Measurements from ENCODE around the gene TATDN3.
"Not testable (repeated sequence)": the region's sequence is repeated elsewhere in the genome, so short reads cannot be mapped to it uniquely, and the experiment has no call there.

The TATDN3 gene

GRCh38 chr1:212777151-212777550 is 14.5 kb upstream of the TATDN3 start:
- no peak overlapping the region for H3K9ac ChIP-seq (ENCODE audit: low read length in 2 of 2)
- no peaks in the 10 kb centered on the region for H3K4me1 ChIP-seq (ENCODE audit: control insufficient read depth, insufficient read depth, low read length)
- H3K27me3 ChIP-seq (ENCODE audit: control insufficient read depth in 1 of 2, insufficient read depth in 2 of 2, low read length in 2 of 2), result no peaks in the 10 kb centered on the region
- H3K27ac ChIP-seq (ENCODE audit: low read length), result no peak overlapping the region
- no peak overlapping the region for H3K4me3 ChIP-seq (ENCODE audit: low read length in 2 of 2)
- H3K9me3 ChIP-seq (ENCODE audit: control insufficient read depth in 2 of 2, low read length in 2 of 2), result no peaks in the 10 kb centered on the region
- H3K36me3 ChIP-seq (ENCODE audit: control insufficient read depth in 2 of 2, insufficient read depth in 2 of 2, low read length in 2 of 2), result peaks cover 2% of the 10 kb centered on the region in 2 donors

- H3K9ac ChIP-seq (ENCODE audit: low read length in 2 of 2); H3K9me3 ChIP-seq (ENCODE audit: control insufficient read depth in 2 of 2, low read length in 2 of 2); H3K27ac ChIP-seq (ENCODE audit: low read length); H3K27me3 ChIP-seq (ENCODE audit: control insufficient read depth in 1 of 2, insufficient read depth in 2 of 2, low read length in 2 of 2); H3K4me1 ChIP-seq (ENCODE audit: control insufficient read depth, insufficient read depth, low read length); H3K4me3 ChIP-seq (ENCODE audit: low read length in 2 of 2): not testable (repeated sequence)
- peaks cover 10 to 14% of the 10 kb centered on the region in 2 donors for H3K36me3 ChIP-seq (ENCODE audit: control insufficient read depth in 2 of 2, insufficient read depth in 2 of 2, low read length in 2 of 2)
Observed at GRCh38 chr1:212779086-212779485, 12.6 kb upstream of the TATDN3 start.

- Histone ChIP-seq H3K4me1 (ENCODE audit: control insufficient read depth, insufficient read depth, low read length) (no peaks in the 10 kb centered on the region), H3K36me3 (ENCODE audit: control insufficient read depth in 2 of 2, insufficient read depth in 2 of 2, low read length in 2 of 2) (peaks cover 10 to 17% of the 10 kb centered on the region in 2 donors), H3K9ac (ENCODE audit: low read length in 2 of 2) (no peak overlapping the region), H3K9me3 (ENCODE audit: control insufficient read depth in 2 of 2, low read length in 2 of 2) (no peaks in the 10 kb centered on the region), H3K4me3 (ENCODE audit: low read length in 2 of 2) (no peak overlapping the region), H3K27me3 (ENCODE audit: control insufficient read depth in 1 of 2, insufficient read depth in 2 of 2, low read length in 2 of 2) (no peaks in the 10 kb centered on the region), H3K27ac (ENCODE audit: low read length) (no peak overlapping the region)
Observed at GRCh38 chr1:212780759-212781158, 10.9 kb upstream of the TATDN3 start.

- Histone ChIP-seq H3K36me3 (ENCODE audit: control insufficient read depth in 2 of 2, insufficient read depth in 2 of 2, low read length in 2 of 2) (peaks cover 10 to 17% of the 10 kb centered on the region in 2 donors), H3K4me1 (ENCODE audit: control insufficient read depth, insufficient read depth, low read length) (no peaks in the 10 kb centered on the region)
Observed at GRCh38 chr1:212781225-212781624, 10.5 kb upstream of the TATDN3 start.

GRCh38 chr1:212782422-212783154 is 9.1 kb upstream of the TATDN3 start:
- Histone ChIP-seq H3K36me3 (ENCODE audit: control insufficient read depth in 2 of 2, insufficient read depth in 2 of 2, low read length in 2 of 2) (peaks cover 10 to 24% of the 10 kb centered on the region in 2 donors), H3K27me3 (ENCODE audit: control insufficient read depth in 1 of 2, insufficient read depth in 2 of 2, low read length in 2 of 2) (no peaks in the 10 kb centered on the region)

More at GRCh38 chr1:212781225-212781624, 10.5 kb upstream of the TATDN3 start:
- Histone ChIP-seq H3K9ac (ENCODE audit: low read length in 2 of 2) (no peak overlapping the region), H3K27me3 (ENCODE audit: control insufficient read depth in 1 of 2, insufficient read depth in 2 of 2, low read length in 2 of 2) (no peaks in the 10 kb centered on the region), H3K4me3 (ENCODE audit: low read length in 2 of 2) (no peak overlapping the region), H3K9me3 (ENCODE audit: control insufficient read depth in 2 of 2, low read length in 2 of 2) (no peaks in the 10 kb centered on the region), H3K27ac (ENCODE audit: low read length) (no peak overlapping the region)

GRCh38 chr1:212783976-212784375 is 7.7 kb upstream of the TATDN3 start:
- H3K36me3 ChIP-seq (ENCODE audit: control insufficient read depth in 2 of 2, insufficient read depth in 2 of 2, low read length in 2 of 2), result peaks cover 8 to 24% of the 10 kb centered on the region in 2 donors

More at GRCh38 chr1:212782422-212783154, 9.1 kb upstream of the TATDN3 start:
- no peaks in the 10 kb centered on the region for H3K4me1 ChIP-seq (ENCODE audit: control insufficient read depth, insufficient read depth, low read length)
- H3K9ac ChIP-seq (ENCODE audit: low read length in 2 of 2), result no peak overlapping the region
- H3K9me3 ChIP-seq (ENCODE audit: control insufficient read depth in 2 of 2, low read length in 2 of 2), result no peaks in the 10 kb centered on the region
- H3K4me3 ChIP-seq (ENCODE audit: low read length in 2 of 2), result no peak overlapping the region
- H3K27ac ChIP-seq (ENCODE audit: low read length), result no peak overlapping the region

GRCh38 chr1:212785871-212786270 is 5.8 kb upstream of the TATDN3 start:
- H3K27ac ChIP-seq (ENCODE audit: low read length), result no peak overlapping the region
- peaks cover 8 to 24% of the 10 kb centered on the region in 2 donors for H3K36me3 ChIP-seq (ENCODE audit: control insufficient read depth in 2 of 2, insufficient read depth in 2 of 2, low read length in 2 of 2)
- H3K4me3 ChIP-seq (ENCODE audit: low read length in 2 of 2), result no peak overlapping the region
- H3K4me1 ChIP-seq (ENCODE audit: control insufficient read depth, insufficient read depth, low read length), result peaks cover 4% of the 10 kb centered on the region
- H3K9me3 ChIP-seq (ENCODE audit: control insufficient read depth in 2 of 2, low read length in 2 of 2), result no peaks in the 10 kb centered on the region
- H3K27me3 ChIP-seq (ENCODE audit: control insufficient read depth in 1 of 2, insufficient read depth in 2 of 2, low read length in 2 of 2), result no peaks in the 10 kb centered on the region
- no peak overlapping the region for H3K9ac ChIP-seq (ENCODE audit: low read length in 2 of 2)

More at GRCh38 chr1:212783976-212784375, 7.7 kb upstream of the TATDN3 start:
- Histone ChIP-seq H3K9me3 (ENCODE audit: control insufficient read depth in 2 of 2, low read length in 2 of 2) (no peaks in the 10 kb centered on the region), H3K9ac (ENCODE audit: low read length in 2 of 2) (no peak overlapping the region), H3K4me3 (ENCODE audit: low read length in 2 of 2) (no peak overlapping the region), H3K27ac (ENCODE audit: low read length) (no peak overlapping the region), H3K4me1 (ENCODE audit: control insufficient read depth, insufficient read depth, low read length) (no peaks in the 10 kb centered on the region), H3K27me3 (ENCODE audit: control insufficient read depth in 1 of 2, insufficient read depth in 2 of 2, low read length in 2 of 2) (no peaks in the 10 kb centered on the region)

- H3K9ac ChIP-seq (ENCODE audit: low read length in 2 of 2), result peak overlapping the region; percentile 100
- peak overlapping the region; percentile 96 for H3K27ac ChIP-seq (ENCODE audit: low read length)
- H3K4me1 ChIP-seq (ENCODE audit: control insufficient read depth, insufficient read depth, low read length), result peaks cover 11% of the 10 kb centered on the region
- H3K4me3 ChIP-seq (ENCODE audit: low read length in 2 of 2), result peak overlapping the region; percentile 99
- H3K27me3 ChIP-seq (ENCODE audit: control insufficient read depth in 1 of 2, insufficient read depth in 2 of 2, low read length in 2 of 2), result no peaks in the 10 kb centered on the region
- no peaks in the 10 kb centered on the region for H3K9me3 ChIP-seq (ENCODE audit: control insufficient read depth in 2 of 2, low read length in 2 of 2)
- peaks cover 0 to 7% of the 10 kb centered on the region in 2 donors for H3K36me3 ChIP-seq (ENCODE audit: control insufficient read depth in 2 of 2, insufficient read depth in 2 of 2, low read length in 2 of 2)
Observed at GRCh38 chr1:212791261-212791675, 426 bp upstream of the TATDN3 start.

- peaks cover 2 to 3% of the 10 kb centered on the region in 2 donors for H3K36me3 ChIP-seq (ENCODE audit: control insufficient read depth in 2 of 2, insufficient read depth in 2 of 2, low read length in 2 of 2)
- peak overlapping the region; percentile 99 for H3K4me3 ChIP-seq (ENCODE audit: low read length in 2 of 2)
- no peaks in the 10 kb centered on the region for H3K9me3 ChIP-seq (ENCODE audit: control insufficient read depth in 2 of 2, low read length in 2 of 2)
- peak overlapping the region; percentile 100 for H3K9ac ChIP-seq (ENCODE audit: low read length in 2 of 2)
- no peaks in the 10 kb centered on the region for H3K27me3 ChIP-seq (ENCODE audit: control insufficient read depth in 1 of 2, insufficient read depth in 2 of 2, low read length in 2 of 2)
- peak overlapping the region; percentile 96 for H3K27ac ChIP-seq (ENCODE audit: low read length)
- peaks cover 11% of the 10 kb centered on the region for H3K4me1 ChIP-seq (ENCODE audit: control insufficient read depth, insufficient read depth, low read length)
Observed at GRCh38 chr1:212792396-212792908, 758 bp downstream of the TATDN3 start.

- Histone ChIP-seq H3K36me3 (ENCODE audit: control insufficient read depth in 2 of 2, insufficient read depth in 2 of 2, low read length in 2 of 2) (peaks cover 10 to 13% of the 10 kb centered on the region in 2 donors), H3K4me3 (ENCODE audit: low read length in 2 of 2) (no peak overlapping the region), H3K9me3 (ENCODE audit: control insufficient read depth in 2 of 2, low read length in 2 of 2) (no peaks in the 10 kb centered on the region), H3K4me1 (ENCODE audit: control insufficient read depth, insufficient read depth, low read length) (peaks cover 11% of the 10 kb centered on the region), H3K27me3 (ENCODE audit: control insufficient read depth in 1 of 2, insufficient read depth in 2 of 2, low read length in 2 of 2) (no peaks in the 10 kb centered on the region), H3K27ac (ENCODE audit: low read length) (no peak overlapping the region), H3K9ac (ENCODE audit: low read length in 2 of 2) (no peak overlapping the region)
Observed at GRCh38 chr1:212794561-212795014, 2.9 kb downstream of the TATDN3 start.

GRCh38 chr1:212797681-212798080 is 6.0 kb downstream of the TATDN3 start:
- Histone ChIP-seq H3K9ac (ENCODE audit: low read length in 2 of 2) (no peak overlapping the region), H3K4me1 (ENCODE audit: control insufficient read depth, insufficient read depth, low read length) (peaks cover 2% of the 10 kb centered on the region), H3K4me3 (ENCODE audit: low read length in 2 of 2) (no peak overlapping the region), H3K27ac (ENCODE audit: low read length) (no peak overlapping the region), H3K27me3 (ENCODE audit: control insufficient read depth in 1 of 2, insufficient read depth in 2 of 2, low read length in 2 of 2) (no peaks in the 10 kb centered on the region), H3K9me3 (ENCODE audit: control insufficient read depth in 2 of 2, low read length in 2 of 2) (no peaks in the 10 kb centered on the region), H3K36me3 (ENCODE audit: control insufficient read depth in 2 of 2, insufficient read depth in 2 of 2, low read length in 2 of 2) (peaks cover 10 to 16% of the 10 kb centered on the region in 2 donors)

All from stomach smooth muscle (tissue), 2 donors.